ENCODE results near the gene ZNF778.
"Not testable (repeated sequence)": the region's sequence is repeated elsewhere in the genome, so short reads cannot be mapped to it uniquely, and the experiment has no call there.

Gene ZNF778

DNA sequence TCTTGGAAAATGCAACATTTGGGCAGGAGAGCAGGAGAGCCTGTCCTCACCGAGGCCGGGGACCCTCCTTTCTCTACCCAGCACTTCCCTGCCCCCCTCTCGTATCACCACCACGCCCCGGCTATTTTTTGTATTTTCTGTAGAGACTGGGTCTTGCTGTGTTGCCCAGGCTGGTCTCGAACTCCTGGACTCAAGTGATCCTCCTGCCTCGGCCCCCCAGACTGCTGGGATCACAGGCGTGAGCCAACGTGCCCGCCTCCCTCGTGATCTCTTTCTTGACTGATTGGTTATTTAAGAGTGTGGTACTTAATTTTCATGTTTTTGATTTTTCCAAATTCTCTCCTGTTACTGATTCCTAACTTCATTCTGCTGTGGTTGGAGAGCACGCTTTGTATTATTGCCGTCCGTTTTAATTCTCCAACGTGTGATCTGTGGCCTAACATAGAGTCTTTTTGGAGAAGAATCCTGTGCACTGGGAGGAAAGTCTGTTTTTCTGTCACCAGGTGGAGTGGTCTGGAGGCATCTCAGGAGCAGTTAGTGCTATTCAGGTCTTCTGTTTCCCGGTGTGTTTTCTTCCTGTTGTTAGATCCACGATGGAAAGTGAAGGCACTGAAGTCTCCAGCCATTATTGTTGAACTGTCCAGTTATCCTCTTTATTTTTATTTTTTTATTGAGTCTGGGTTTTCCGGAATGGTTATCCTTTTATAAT, 40.4 kb downstream of the ZNF778 start:
- no peak for DNase-seq

DNA sequence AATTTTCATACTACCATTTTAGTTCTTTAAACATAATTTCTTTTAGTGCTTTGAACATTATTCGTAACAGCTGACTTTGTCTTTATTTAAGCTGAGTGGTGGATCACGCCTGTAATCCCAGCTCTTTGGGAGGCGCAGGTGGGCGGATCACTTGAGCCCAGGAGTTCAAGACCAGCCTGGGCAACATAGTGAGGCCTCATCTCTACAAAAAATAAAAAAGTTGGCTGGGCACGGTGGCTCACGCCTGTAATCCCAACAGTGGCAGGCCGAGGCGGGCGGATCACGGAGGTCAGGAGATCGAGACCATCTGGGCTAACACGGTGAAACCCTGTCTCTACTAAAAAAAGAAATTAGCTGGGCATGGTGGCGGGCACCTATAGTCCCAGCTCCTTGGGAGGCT, 42.4 kb downstream of the ZNF778 start:
- DNase-seq: not testable (repeated sequence)

DNA sequence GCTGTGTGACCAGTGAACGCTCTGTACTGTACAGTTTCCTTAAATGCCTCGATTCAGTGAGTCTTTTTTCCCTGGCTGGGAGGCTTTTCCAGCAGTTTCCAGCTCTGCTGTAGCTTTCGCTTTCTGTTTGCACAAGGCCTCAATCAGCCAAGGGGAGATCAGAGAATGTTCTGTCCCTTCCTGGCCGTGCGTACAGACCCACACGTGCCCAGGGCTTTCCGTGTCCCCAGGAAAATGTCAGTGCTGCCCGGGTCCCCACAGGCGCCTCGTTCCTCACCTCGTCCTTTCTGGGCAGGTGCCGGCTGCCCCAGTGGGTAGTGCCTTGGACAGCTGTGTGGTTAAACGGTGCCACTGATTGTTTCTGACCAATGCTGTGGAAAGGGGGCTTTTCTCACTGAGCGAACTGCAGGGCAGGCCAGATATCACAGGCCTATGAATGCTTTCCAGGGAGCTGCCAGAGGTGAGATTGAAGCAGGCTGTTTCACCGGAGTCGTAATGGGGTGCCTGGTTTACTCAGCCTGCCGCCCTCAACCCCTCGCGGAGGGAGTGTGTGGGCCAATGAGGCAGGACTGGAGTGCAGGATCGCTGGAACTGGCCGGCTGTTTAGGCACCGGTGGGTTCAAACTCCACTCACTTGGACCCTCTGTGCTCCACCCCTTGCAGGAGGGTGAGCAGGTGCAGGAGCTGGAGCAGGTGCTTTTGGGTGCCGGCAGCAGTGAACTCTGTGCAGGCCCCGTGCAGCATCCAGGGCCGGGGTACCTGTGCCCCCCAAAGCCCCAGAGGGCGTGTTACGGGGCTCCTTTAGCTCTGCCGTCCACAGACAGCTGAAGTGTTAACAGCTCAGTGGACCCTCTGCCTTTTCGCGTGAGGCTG, 44.4 kb downstream of the ZNF778 start:
- DNase-seq: no peak

DNA sequence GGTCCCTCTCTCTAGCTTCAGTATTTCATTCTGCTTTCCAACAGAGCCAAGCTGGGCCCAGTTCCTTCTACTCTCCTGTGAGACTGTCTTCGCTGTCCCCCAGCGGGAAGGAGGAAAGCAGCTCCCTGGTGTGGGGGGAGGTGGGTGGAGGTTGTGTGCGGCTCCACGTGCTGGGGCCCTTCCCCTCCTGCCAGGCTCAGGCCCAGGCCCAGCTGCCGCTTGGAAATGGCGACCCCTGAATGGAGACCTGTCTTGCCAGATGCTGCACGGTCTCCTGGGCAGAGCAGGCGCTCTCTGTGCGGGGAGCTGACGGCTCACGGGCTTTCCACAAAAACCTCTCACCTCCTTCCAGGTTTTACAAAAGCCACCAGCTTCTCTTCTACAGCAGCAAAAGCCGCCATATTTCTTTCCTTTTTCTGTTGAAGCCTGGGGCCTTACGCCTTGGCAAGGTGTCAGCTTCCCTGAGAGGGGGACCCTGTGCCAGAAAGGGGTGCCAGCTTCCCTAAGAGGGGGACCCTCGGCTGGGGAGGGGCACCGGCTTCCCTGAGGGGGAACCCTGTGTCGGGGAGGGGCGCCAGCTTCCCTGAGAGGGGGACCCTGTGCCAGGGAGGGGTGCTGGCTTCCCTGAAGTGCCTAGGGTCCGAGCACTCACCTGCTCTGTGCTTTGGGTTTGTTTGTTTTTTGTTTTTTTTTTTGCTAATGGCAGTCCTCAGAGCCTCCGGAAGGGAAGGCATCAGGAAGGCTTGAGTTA, 47.5 kb downstream of the ZNF778 start:
- no peak for DNase-seq

DNA sequence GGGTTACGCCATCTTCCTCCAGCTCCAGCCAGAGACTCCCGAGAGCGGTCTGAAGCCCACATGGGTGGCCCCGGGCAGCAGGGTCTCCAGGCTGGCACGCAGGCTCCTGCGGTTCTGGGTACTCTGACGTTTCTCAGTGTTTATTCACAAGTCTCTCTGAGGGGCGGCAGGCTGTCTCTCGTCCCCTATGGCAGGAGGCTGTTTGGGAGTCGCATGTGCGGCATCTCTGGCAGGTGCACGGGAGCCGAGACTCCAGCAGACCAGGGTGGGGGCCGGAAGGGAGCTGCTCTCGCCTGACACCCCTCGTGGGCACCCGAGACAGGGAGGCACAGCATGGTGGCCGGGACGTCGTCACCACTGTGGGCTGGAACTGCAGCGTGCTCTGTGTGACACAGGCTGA, 48.1 kb downstream of the ZNF778 start:
- DNase-seq: no peak

DNA sequence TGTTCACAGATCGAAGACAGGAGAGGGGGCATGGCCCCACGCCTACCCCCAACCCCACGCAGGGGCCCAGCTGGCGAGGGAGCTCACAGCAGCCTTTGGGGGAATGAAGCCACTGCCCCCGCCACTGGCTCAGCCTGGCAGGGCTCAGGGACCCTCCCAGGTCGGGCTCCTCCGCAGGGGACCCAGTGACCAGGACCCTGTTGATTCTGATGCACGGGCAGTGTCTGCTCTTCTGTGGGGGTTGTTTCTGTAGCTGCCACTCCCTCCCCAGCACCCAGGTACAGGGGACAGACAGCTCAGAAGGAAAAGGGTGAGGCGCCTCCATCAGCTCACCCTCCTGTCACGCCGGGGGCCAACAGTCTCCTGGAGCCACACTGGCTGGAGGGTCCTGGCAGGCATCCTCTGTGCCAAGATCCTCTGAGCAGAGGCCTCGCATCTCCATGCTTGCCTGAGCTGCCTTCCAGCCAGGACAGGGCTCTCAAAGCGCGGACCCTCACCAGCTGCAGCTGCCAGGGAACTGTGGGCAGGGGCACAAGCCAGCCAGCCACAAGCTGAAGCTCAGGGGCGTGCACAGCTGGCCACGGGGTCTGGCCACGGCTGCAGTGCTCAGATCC, 49.1 kb downstream of the ZNF778 start:
- no peak for DNase-seq

DNA sequence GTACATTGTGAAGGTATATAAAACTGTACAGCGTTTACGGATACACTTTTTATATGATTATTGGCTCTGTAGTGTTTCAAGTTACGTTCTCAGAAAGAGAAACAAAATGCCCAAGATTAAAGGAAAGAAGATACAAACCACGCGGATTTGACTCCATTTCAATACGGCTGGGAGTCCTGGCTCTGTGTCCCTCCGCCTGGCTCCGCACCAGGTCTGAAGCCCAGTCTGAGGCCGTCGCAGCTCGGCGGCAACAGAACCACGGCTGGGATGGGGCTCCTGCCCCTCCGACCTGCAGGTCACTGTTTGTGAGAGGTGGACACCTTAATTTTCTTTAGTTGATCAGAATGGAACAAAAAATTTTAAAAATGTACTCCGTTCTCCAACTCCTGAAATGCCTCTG, 50.2 kb downstream of the ZNF778 start:
- not testable (repeated sequence) for DNase-seq

DNA sequence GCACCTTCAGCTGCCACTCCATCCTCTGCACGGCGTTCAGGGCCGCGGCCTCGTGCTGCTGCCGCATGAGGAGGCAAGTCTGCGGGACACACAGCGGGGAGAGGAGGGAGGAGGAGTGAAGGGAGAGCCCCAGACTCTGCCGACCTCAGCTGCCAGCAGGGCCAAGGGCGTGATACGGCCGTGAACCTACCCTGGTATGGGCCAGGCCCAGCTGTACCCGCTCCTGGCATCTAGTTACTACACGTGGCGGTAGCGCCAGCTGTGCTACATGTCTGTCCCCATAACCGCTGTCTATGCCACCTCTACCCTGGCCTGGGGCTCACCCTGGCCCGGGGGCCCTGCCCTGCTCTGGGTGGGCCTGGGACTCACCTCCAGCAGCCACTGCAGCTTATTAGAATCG, 51.1 kb downstream of the ZNF778 start:
- no peak for DNase-seq

DNA sequence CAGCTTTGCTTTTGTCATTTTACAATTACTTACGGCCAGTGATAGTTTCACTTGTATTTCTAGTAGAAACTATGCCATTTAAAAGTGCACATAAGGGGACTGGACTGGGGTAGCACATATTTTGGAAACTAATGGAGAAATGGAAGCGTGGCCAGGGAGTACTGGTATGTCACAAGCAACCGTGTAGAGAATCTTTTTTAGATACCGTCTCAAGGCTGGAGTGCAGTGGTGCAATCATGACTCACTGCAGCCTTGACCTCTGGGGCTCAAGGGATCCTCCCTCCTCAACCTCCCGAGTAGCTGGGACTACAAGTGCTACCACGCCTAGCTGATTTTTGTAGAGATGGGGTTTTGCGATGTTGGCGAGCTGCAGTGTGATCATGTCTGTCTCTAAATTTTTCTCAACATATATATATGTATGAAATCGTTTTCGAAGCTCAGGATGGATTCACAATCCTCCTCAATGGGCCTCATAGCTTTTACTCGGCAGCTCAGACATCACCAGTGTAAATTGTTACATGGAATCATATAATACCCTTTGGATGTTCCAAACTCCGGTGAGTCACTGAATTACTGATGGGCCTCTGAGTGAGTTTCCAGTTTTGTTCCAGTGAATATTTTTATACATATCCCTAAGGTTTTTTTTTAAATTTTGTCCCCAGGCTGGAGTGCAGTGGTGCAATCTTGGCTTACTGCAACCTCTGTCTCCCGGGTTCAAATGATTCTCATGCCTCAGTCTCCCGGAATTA, 51.7 kb downstream of the ZNF778 start:
- DNase-seq: no peak

DNA sequence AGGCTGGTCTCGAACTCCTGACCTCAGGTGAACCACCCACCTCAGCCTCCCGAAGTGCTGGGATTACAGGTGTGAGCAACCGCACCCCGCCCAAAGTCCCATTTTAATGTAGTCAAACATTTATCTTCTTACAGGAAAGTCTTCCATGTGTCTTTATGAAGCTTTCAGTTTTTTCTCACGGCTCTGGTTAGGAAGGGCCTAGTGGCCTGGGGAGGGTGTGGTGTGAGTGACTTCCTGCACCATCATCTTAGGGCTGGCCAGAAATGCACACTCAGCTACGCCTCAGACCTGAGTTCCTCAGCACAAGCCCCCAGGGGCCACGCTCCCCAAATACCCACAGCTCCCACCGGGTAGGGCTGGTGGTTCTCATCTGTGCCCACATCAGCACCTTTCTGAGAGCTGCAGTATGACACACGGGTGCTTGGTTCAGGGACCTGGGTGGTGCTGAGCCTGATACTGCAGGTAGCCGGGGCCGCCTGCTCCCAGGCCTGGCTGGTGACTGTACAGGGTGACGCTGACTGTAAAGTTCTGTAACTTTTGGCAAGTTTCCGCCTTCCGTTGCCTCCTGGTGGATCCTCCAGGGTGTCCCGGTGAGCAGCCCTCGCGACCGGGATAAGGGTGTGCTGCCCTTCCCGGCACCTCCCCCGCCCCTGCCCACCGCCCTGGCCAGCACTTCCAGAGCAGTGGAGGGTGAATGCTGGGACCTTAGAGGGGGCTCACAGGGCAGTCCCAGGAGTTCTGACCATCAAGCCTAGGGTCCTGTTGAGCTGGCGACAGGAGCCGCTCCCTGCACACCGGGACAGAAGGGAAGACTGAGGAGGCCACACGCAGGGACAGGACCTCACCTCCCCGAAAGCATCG, 52.5 kb downstream of the ZNF778 start:
- no peak for DNase-seq

DNA sequence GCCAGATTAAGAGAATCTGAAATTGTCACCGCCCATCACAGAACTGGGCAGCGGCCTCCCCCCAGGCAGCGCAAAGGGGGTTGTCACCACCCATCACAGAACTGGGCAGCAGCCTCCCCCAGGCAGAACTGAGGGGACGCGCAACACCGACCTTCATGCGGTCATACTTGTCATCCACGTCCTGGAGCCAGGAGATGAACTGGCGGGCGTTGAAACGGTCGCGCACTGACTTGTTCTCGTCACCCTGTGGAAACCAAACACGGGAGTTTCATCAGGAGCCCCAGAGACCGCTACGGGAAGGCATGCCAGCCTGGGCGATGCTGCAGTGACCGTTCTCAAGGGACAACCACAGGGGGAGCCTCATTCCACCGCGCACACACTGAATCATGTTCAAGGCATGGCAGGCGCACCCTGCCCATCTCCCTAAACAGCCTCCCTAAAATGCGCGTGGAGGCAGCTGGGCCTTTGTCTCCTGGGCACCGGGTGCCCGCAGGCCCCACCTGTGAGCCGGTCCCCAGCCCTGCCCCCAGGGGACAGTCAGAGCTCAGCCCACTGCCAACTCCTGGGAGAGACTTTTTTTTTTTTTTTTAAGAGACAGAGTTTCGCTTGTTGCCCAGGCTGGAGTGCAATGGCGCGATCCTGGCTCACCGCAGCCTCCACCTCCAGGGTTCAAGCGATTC, 53.3 kb downstream of the ZNF778 start:
- no peak for DNase-seq

DNA sequence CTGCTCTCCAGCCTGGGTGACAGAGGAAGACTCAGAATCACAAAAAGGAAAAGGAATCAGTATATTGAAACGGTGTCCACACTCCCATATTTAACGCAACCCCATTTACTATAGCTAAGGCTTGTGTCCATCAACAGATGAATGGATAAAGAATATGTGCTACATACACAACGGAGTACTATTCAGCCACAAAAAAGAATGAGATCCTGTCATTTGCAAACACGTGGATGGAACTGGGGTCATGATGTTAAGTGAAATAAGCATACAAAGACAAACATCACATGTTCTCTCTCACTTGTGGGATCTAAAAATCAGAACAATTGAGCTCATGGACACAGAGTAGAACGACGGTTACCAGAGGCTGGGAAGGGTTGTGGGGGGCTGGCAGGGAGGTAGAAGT, 55.1 kb downstream of the ZNF778 start:
- DNase-seq: no peak

DNA sequence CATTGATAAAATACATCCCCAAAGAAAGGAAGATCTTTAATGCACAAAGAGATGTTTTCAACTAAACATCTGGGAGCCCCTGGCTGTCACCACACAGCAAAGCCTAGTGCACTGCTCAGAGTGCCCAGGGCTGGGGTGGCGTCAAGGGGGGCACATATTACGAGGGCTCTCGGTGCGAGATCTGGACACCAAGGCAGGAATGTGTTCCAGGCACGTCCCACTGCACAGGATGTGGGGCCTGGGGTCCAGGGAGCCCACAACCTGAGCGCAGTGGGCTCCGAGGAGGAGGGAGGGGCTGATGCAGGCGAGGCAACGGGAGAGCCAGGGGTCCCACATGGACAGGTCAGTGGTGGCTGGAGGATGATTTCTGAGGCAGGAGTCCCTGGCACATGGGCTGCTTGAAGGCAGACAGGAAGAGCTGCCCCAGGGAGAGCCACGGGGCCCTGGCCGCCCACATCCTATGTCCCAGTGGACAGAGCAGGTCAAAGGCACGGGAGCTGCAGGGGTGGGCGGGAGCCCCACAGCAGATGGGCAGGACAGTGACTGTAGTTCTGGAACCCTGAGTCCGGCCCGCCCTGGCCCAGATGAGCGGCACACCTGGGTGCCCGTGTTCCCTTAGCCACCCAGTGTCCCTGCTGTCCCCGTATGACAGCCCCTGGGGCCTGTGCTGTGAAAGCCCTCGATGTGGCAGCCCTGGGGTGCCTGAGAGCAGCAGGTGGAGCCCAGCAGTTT, 56.4 kb downstream of the ZNF778 start:
- no peak for DNase-seq

DNA sequence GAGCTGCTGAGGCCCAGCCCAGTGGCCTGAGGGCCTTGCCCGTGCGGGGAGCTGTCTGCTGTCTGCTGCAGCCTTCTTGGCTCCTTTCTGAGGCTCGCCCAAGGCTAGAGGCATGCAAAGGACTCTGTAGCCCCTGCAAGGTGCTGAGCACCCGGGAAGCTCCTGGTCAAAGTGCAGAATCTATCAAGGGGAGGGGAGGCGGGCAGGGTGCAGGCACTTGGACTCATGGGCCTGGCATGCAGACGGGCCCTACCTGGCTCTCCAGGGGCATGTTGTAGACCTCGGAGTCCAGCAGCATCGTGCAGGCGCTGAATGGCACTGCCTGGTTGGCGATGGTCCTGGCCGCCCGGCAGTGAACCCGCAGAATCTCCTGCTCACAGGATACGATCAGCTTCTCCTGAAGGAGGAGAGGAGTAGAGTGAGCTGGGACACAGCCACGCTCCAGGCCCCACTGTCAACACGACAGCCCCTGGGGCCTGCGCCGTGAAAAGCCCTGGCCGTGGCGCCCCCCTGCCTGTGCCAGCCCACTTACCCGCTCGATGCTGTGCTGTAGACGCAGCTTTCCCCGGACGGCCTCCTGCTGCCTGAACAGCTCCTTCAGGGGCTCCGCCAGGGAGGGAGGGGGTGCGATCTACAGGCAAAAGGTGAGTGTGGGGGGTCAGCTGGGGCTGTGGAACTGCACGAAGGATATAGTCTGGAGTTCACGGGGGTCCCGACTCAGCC, 57.2 kb downstream of the ZNF778 start:
- DNase-seq: no peak

DNA sequence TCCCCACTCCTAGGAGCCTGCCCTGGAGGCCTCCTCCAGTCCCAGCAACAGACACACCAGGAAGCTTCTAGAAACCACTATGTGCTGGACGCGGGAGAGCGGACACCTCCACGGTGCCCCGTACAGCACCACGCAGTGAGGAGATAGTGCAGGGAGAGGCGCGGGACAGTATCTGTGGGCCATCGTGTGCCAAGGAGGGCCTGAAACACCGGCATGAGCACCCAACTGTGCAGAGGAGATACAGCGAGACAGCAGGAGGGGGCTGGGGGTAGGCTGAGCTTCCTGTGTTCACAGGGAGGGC, 57.7 kb downstream of the ZNF778 start:
- no peak for DNase-seq

DNA sequence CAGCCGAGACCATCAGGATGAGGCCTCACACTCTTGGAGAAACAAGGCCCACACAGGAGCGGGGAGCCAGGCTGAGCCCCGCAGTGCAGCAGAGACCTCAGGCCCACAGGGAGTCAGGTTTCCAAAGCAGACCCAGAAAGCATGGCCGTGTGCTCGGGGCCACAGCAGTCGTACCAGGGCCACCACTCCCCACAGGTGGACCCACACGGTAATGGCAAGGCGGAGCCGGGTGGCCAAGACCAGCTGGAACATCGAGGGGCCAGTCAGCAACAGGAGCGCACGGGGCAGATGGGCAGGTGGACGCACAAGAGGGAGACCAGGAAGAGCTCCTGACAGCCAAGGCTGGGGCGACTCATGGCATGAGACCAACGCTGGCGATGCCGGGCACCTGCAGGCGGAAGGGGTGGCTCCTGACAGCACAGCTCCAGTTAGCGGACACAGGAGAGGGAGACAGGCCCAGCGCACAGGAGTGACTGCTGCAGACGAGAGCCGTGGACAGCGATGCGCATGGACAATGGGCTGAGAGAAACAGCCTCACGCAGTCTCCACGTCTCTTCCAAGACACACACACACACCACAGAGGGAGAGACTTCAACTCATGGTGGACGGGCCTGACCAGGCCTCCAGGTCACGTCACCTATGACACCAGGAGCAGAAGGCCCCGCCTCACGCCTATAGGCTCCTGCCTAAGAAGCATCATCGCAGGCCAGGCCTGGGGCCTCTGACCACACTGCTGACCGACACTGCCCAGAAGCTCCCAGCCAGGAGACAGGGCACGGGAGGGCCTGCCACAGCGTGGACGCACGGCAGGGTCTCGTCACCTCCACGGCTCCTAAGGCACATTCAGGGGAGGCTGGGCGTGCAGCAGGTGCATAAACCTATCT, 58.6 kb downstream of the ZNF778 start:
- DNase-seq: no peak

DNA sequence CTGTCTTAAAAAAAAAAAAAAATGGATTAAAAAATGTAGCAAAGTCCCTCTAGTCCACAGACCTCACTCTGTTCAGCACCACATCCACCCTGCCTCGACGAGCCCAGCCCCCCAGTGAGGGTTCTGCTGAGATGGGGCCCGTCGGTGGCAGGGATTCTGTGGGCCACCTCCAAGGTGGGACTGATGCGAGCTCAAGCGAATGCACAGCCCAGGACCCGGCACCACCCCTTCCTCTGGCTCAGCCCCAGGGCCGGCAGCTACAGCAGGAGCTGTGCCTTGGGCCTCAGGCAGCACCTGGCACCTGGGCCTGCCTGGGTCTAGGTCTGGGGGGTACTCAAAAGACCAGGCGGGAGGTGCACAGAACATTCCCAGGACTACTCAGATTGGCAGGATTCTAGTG, 59.5 kb downstream of the ZNF778 start:
- DNase-seq: no peak

DNA sequence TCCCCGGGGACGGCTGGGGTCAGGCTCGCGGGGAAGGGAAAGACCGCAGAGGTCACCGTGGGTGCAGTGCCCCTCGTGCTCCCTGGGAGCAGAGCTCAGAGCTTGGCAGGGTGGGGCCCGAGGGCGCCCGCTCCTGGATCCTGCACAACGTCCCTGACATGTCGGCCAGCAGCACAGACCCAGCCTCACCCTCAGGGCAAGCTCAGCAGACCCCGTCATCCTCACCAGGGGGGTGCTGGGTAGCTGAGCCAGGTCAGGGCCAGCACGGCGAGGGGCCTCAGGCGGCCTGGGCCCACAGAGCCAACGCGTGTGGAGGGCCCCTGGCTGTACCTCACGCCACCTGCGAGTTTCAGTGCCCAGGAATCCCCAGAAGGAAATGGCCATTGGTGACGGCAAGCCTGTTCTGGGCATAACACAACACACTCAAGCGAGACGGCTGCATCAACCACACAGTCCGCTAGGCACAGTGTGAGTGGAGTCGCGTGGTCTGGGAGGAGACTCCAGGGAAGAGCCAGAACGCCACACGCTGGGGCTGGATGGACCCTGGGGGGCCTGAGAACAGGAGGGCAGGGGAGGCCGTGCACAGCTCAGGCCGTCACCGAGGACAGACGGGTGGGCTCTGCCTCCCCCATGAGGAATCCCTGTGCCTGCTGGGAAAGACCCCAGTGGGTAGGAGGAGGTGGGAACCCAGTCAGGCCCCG, 60.3 kb downstream of the ZNF778 start:
- no peak for DNase-seq

Measured in KG1 (cell line).